WTC11 (cell line): ENCODE data around the gene ZNF10. TPM values are rescaled to one million over a fixed set of nuclear protein-coding genes. Genes with fewer than 3 reads are reported as not detected.

Experiments used
- ATAC-seq: fragments of 200-7000 bp; cut with Tn5 transposase; 2 replicates; pipeline ENCODE4 v1.10.0; 2021; ENCODE audit warnings: mild to moderate bottlenecking, moderate library complexity
- CTCF ChIA-PET: fragments of 300-600 bp; sonication (Branson Sonifier 250); formaldehyde crosslinking; loops from one replicate; lab custom pipeline; 2021; ENCODE audit warnings: antibody characterized with exemption; lab: Charles Lee
- POLR2A ChIA-PET: fragments of 350-600 bp; sonication (Branson Sonifier 250); formaldehyde crosslinking; loops from one replicate; lab custom pipeline; 2021; ENCODE audit warnings: antibody characterized with exemption; lab: Charles Lee
- DNase-seq: peaks from one replicate; pipeline ENCODE4 v3.0.0; 2021; ENCODE audit warnings: low spot score
- H3K27ac Mint-ChIP-seq: 2 replicates; pipeline ENCODE4 v1.8.0; 2021; ENCODE audit warnings: mixed read lengths
- H3K27me3 Mint-ChIP-seq: 2 replicates; pipeline ENCODE4 v1.8.0; 2021; ENCODE audit warnings: low read depth, mild to moderate bottlenecking, moderate library complexity, mixed read lengths
- H3K36me3 Mint-ChIP-seq: 2 replicates; pipeline ENCODE4 v1.8.0; 2021; ENCODE audit warnings: mixed read lengths
- H3K4me1 Mint-ChIP-seq: 2 replicates; pipeline ENCODE4 v1.8.0; 2022; ENCODE audit warnings: mixed read lengths
- H3K4me3 Mint-ChIP-seq: 2 replicates; pipeline ENCODE4 v1.8.0; 2021; ENCODE audit warnings: mild to moderate bottlenecking, moderate library complexity, mixed read lengths
- H3K9me3 Mint-ChIP-seq: 2 replicates; pipeline ENCODE4 v1.8.0; 2021; ENCODE audit warnings: mixed read lengths
- ARID4B ChIP-seq: sonication (generic); formaldehyde crosslinking; IDR thresholded peaks from 2 replicates; pipeline ENCODE4 v1.8.0; 2023; ENCODE audit warnings: missing genetic modification reagents, mild to moderate bottlenecking, borderline replicate concordance
- ATF1 ChIP-seq: sonication (generic); formaldehyde crosslinking; IDR thresholded peaks from 2 replicates; pipeline ENCODE4 v1.8.1; 2023; ENCODE audit warnings: mild to moderate bottlenecking, moderate library complexity, missing genetic modification reagents
- ATF2 ChIP-seq: sonication (generic); formaldehyde crosslinking; IDR thresholded peaks from 2 replicates; pipeline ENCODE4 v1.8.1; 2022; ENCODE audit warnings: low read depth, missing genetic modification reagents, borderline replicate concordance
- CDX4 ChIP-seq: fragments of 250-450 bp; sonication (Bioruptor Pico); IDR thresholded peaks from 2 replicates; pipeline ENCODE4 v1.9.0; 2021; ENCODE audit warnings: moderate library complexity, mild to moderate bottlenecking, inconsistent platforms, borderline replicate concordance
- CREB1 ChIP-seq: sonication (generic); formaldehyde crosslinking; IDR thresholded peaks from 2 replicates; pipeline ENCODE4 v1.8.0; 2023; ENCODE audit warnings: mild to moderate bottlenecking, missing genetic modification reagents
- E2F1 ChIP-seq: sonication (generic); formaldehyde crosslinking; IDR thresholded peaks from 2 replicates; pipeline ENCODE4 v1.8.0; 2022; ENCODE audit warnings: mild to moderate bottlenecking, missing genetic modification reagents
- FOXP4 ChIP-seq: sonication (generic); formaldehyde crosslinking; IDR thresholded peaks from 2 replicates; pipeline ENCODE4 v1.8.0; 2022; ENCODE audit warnings: mild to moderate bottlenecking, missing genetic modification reagents
- GRHL2 ChIP-seq: fragments of 250-450 bp; sonication (Bioruptor Pico); IDR thresholded peaks from 2 replicates; pipeline ENCODE4 v1.8.0; 2022; ENCODE audit warnings: mild to moderate bottlenecking, moderate library complexity; ENCODE audit not compliant: insufficient replicate concordance, severe bottlenecking
- HMGA2 ChIP-seq: fragments of 250-450 bp; sonication (Bioruptor Pico); IDR thresholded peaks from 2 replicates; pipeline ENCODE4 v1.4.0; 2021; ENCODE audit warnings: mild to moderate bottlenecking, moderate library complexity
- JUN ChIP-seq: sonication (generic); formaldehyde crosslinking; IDR thresholded peaks from 2 replicates; pipeline ENCODE4 v1.8.0; 2023; ENCODE audit warnings: mild to moderate bottlenecking, missing genetic modification reagents
- MAX ChIP-seq: sonication (generic); formaldehyde crosslinking; IDR thresholded peaks from 2 replicates; pipeline ENCODE4 v1.8.0; 2022; ENCODE audit warnings: mild to moderate bottlenecking, missing genetic modification reagents
- NR2C2 ChIP-seq: sonication (generic); formaldehyde crosslinking; IDR thresholded peaks from 2 replicates; pipeline ENCODE4 v1.8.0; 2022; ENCODE audit warnings: mild to moderate bottlenecking, missing genetic modification reagents
- PREB ChIP-seq: sonication (generic); formaldehyde crosslinking; IDR thresholded peaks from 2 replicates; pipeline ENCODE4 v1.8.1; 2022; ENCODE audit warnings: mild to moderate bottlenecking, missing genetic modification reagents, moderate library complexity, borderline replicate concordance
- SMAD3 ChIP-seq: sonication (generic); formaldehyde crosslinking; IDR thresholded peaks from 2 replicates; pipeline ENCODE4 v1.8.0; 2022; ENCODE audit warnings: missing genetic modification reagents, mild to moderate bottlenecking, borderline replicate concordance
- SP1 ChIP-seq: sonication (generic); formaldehyde crosslinking; conservative IDR thresholded peaks from 2 replicates; pipeline ENCODE4 v1.8.1; 2022; ENCODE audit warnings: missing genetic modification reagents
- ZNF121 ChIP-seq: sonication (generic); formaldehyde crosslinking; IDR thresholded peaks from 2 replicates; pipeline ENCODE4 v1.8.0; 2023; ENCODE audit warnings: missing genetic modification reagents
- ZNF138 ChIP-seq: sonication (generic); formaldehyde crosslinking; conservative IDR thresholded peaks from 2 replicates; pipeline ENCODE4 v1.8.1; 2022; ENCODE audit warnings: mild to moderate bottlenecking, moderate library complexity, missing genetic modification reagents
- ZNF532 ChIP-seq: fragments of 250-450 bp; sonication (Bioruptor Pico); IDR thresholded peaks from 2 replicates; pipeline ENCODE4 v1.9.0; 2021; ENCODE audit warnings: mild to moderate bottlenecking, borderline replicate concordance
- ZNF671 ChIP-seq: fragments of 250-450 bp; sonication (Bioruptor Pico); IDR thresholded peaks from 2 replicates; pipeline ENCODE4 v1.8.0; 2021; ENCODE audit warnings: mild to moderate bottlenecking
- total RNA-seq: library from RNA; stranded (reverse); gene quantifications from 3 replicates; pipeline ENCODE4 v1.2.3, GENCODE V29; 2021

ZNF10 gene
- total RNA-seq, 1 experiment from 2014 or later: 10.5 TPM

- TF ChIP-seq GRHL2 (CRISPR knock-in tag): no peak
- TF ChIP-seq HMGA2 (CRISPR knock-in tag): no peak
- no peak for TF ChIP-seq SMAD3 (CRISPR knock-in tag)
- TF ChIP-seq ATF2 (CRISPR knock-in tag): no peak
- no peak for TF ChIP-seq MAX (CRISPR knock-in tag)
- TF ChIP-seq NR2C2: no peak
- no peak for TF ChIP-seq JUN (CRISPR knock-in tag)
Observed at GRCh38 chr12:133124674-133125073, 5.8 kb upstream of the ZNF10 start (continued).

- peak; percentile 4 for ATAC-seq
- H3K4me3 Mint-ChIP-seq: peak overlapping the region; percentile 96
- peaks cover 70% of the 10 kb centered on the region for H3K36me3 Mint-ChIP-seq
- ChIA-PET POLR2A (interaction anchor here (0.8 to 1.0 kb wide), 3 partner anchors 48 to 90 kb away, joined by 3 to 7 read pairs (median 3); partner anchors contain the start of gene ZNF268), CTCF (interaction anchor here (1.0 to 1.5 kb wide), 2 partner anchors 50 to 52 kb away, joined by 3 to 9 read pairs; partner anchors contain the start of gene ZNF268)
- H3K27me3 Mint-ChIP-seq: peaks cover 4% of the 10 kb centered on the region
- no peak for DNase-seq
- H3K9me3 Mint-ChIP-seq: peaks cover 37% of the 10 kb centered on the region
- peak overlapping the region; percentile 83 for H3K27ac Mint-ChIP-seq
- peaks cover 7% of the 10 kb centered on the region for H3K4me1 Mint-ChIP-seq
- TF ChIP-seq MAX (CRISPR knock-in tag) (no peak), ZNF138 (CRISPR knock-in tag) (no peak), ZNF671 (CRISPR knock-in tag) (no peak), SP1 (CRISPR knock-in tag) (no peak), ATF1 (CRISPR knock-in tag) (peak; percentile 36; the same call in 1 of the 2 replicates), CDX4 (CRISPR knock-in tag) (no peak), ZNF121 (no peak), ARID4B (CRISPR knock-in tag) (no peak), PREB (CRISPR knock-in tag) (no peak), E2F1 (CRISPR knock-in tag) (no peak), ZNF532 (CRISPR knock-in tag) (no peak), FOXP4 (CRISPR knock-in tag) (peak; percentile 37; the same call in 1 of the 2 replicates), CREB1 (CRISPR knock-in tag) (no peak)
Observed at GRCh38 chr12:133129368-133130037, 924 bp upstream of the ZNF10 start.
